Ishikawa (cell line): ENCODE measurements around the gene TRIM72.

Experiments
- CEBPB ChIP-seq: IDR thresholded peaks from 2 replicates; pipeline ENCODE4 v1.6.1; 2012
- CREB1 ChIP-seq: IDR thresholded peaks from 2 replicates; pipeline ENCODE4 v1.6.1; 2012; ENCODE audit warnings: low read depth
- EP300 ChIP-seq: IDR thresholded peaks from 2 replicates; pipeline ENCODE4 v1.6.1; 2012; ENCODE audit warnings: borderline replicate concordance
- FOXM1 ChIP-seq: IDR thresholded peaks from 2 replicates; pipeline ENCODE4 v1.6.1; 2012; ENCODE audit warnings: low read depth, borderline replicate concordance
- NFIC ChIP-seq: IDR thresholded peaks from 2 replicates; pipeline ENCODE4 v1.6.1; 2012
- RAD21 ChIP-seq: IDR thresholded peaks from 2 replicates; pipeline ENCODE4 v1.6.1; 2012; ENCODE audit warnings: low read depth
- REST ChIP-seq: IDR thresholded peaks from 2 replicates; pipeline ENCODE4 v1.6.1; 2012; ENCODE audit warnings: low read depth, mild to moderate bottlenecking
- TAF1 ChIP-seq: IDR thresholded peaks from 2 replicates; pipeline ENCODE4 v1.6.1; 2012; ENCODE audit warnings: low read depth, mild to moderate bottlenecking
- TCF12 ChIP-seq: IDR thresholded peaks from 2 replicates; pipeline ENCODE4 v1.6.1; 2012; ENCODE audit warnings: low read depth
- TEAD4 ChIP-seq: IDR thresholded peaks from 2 replicates; pipeline ENCODE4 v1.6.1; 2012
- USF1 ChIP-seq: IDR thresholded peaks from 2 replicates; pipeline ENCODE4 v1.6.1; 2012
- YY1 ChIP-seq: IDR thresholded peaks from 2 replicates; pipeline ENCODE4 v1.6.1; 2012; ENCODE audit warnings: low read depth

GRCh38 chr16:31183432-31184428 is 30.2 kb upstream of the TRIM72 start:
- TF ChIP-seq TAF1 (no peak), NFIC (no peak), YY1 (no peak), RAD21 (no peak), FOXM1 (no peak), EP300 (no peak), CREB1 (no peak), REST (no peak), USF1 (no peak), TEAD4 (no peak), TCF12 (no peak), CEBPB (no peak)
